ENCODE measurements around the gene NUCB1.

GRCh38 chr19:48915757-48916156 lies 15.6 kb downstream of the NUCB1 start:
- TF ChIP-seq CTCF (IDR thresholded peaks at IDR 0.05): no peak
- TF ChIP-seq POLR2AphosphoS5 (IDR thresholded peaks at IDR 0.05; ENCODE audit: low read depth, low read length): no peak
- TF ChIP-seq REST (IDR thresholded peaks at IDR 0.05; ENCODE audit: insufficient read depth in 1 of 2, low read depth in 2 of 2, low read length in 1 of 2): no peak

Data from Panc1 (cell line).